Colonic mucosa (tissue), 4 donors: ENCODE data around the gene LRP1B. TPM values are rescaled to one million over a fixed set of nuclear protein-coding genes. Genes with fewer than 3 reads are reported as not detected.

Source experiments
- DNase-seq: peaks from one replicate; pipeline ENCODE4 v3.0.0-alpha.2; 2020
- H3K27ac ChIP-seq: fragments of 200-600 bp; one replicate; pipeline ENCODE4 v1.8.0; 2021
- H3K27me3 ChIP-seq: fragments of 200-600 bp; one replicate; pipeline ENCODE4 v1.8.0; 2021
- H3K36me3 ChIP-seq: fragments of 200-600 bp; one replicate; pipeline ENCODE4 v1.8.0; 2021
- H3K4me1 ChIP-seq: fragments of 200-600 bp; one replicate; pipeline ENCODE4 v1.8.0; 2021; ENCODE audit warnings: mild to moderate bottlenecking
- H3K4me3 ChIP-seq: fragments of 200-600 bp; one replicate; pipeline ENCODE4 v1.8.0; 2021
- H3K9ac ChIP-seq, 2 donors: one replicate each; pipeline ENCODE4 v1.7.0; 2013; ENCODE audit warnings: control low read depth in 2 of 2, low read depth in 2 of 2, low read length in 2 of 2
- H3K9me3 ChIP-seq: fragments of 200-600 bp; one replicate; pipeline ENCODE4 v1.8.0; 2021
- intact Hi-C: fragments of 100-400 bp; cut with DNase I; formaldehyde crosslinking; loops from one replicate; pipeline ENCODE4 v1.14.1; 2022
- total RNA-seq, 2 donors: library from RNA; stranded (reverse); fragmentation: NEBNext Ultra II Directional in 1 of 2; extraction: Animal tissue kit (Norgen Biotek cat#: 25700) in 1 of 2; gene quantifications; one replicate each; pipeline ENCODE4 v1.2.1, GENCODE V29; 2021
- TF ChIP-seq, protein P1 (sequence below): fragments of 200-600 bp; IDR thresholded peaks from one replicate; pipeline ENCODE4 v1.8.0; 2022; ENCODE audit warnings: antibody characterized with exemption, mild to moderate bottlenecking
- donor health status: healthy.
- donor health status: DM: no; HTN: no; CAD: no.
- donor health status: DM: no; HTN: no; CAD: no.

Gene LRP1B
- total RNA-seq, 2 donors from 2014 or later: 0.10 to 0.19 TPM

DNA sequence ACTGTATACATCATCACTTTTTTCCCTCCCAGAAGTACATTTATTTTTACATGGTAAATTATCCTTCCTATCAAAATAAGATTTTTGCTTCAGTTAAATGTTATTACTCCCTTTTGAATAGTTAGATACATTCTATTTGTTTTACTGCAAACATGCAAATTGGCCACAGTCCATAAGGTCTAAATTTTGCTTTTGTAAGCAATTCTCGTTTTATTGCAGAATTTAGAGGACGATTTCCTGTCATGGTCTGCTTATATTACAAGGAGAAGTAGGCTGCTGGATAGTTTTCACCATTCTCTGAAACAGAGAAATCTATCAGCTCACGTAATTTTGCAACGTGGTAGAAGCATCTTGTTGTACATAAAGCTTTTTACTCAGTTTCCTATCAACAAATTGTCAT lies 1632.5 kb downstream of the LRP1B start:
- no peak overlapping the region for H3K9ac ChIP-seq
- intact Hi-C loops: no loop called here
- H3K27ac ChIP-seq: no peak overlapping the region
- no peaks in the 10 kb centered on the region for H3K27me3 ChIP-seq
- no peaks in the 10 kb centered on the region for H3K4me1 ChIP-seq
- no peak overlapping the region for H3K4me3 ChIP-seq
- H3K9me3 ChIP-seq: no peaks in the 10 kb centered on the region
- DNase-seq: no peak
- TF ChIP-seq, protein P1, sequence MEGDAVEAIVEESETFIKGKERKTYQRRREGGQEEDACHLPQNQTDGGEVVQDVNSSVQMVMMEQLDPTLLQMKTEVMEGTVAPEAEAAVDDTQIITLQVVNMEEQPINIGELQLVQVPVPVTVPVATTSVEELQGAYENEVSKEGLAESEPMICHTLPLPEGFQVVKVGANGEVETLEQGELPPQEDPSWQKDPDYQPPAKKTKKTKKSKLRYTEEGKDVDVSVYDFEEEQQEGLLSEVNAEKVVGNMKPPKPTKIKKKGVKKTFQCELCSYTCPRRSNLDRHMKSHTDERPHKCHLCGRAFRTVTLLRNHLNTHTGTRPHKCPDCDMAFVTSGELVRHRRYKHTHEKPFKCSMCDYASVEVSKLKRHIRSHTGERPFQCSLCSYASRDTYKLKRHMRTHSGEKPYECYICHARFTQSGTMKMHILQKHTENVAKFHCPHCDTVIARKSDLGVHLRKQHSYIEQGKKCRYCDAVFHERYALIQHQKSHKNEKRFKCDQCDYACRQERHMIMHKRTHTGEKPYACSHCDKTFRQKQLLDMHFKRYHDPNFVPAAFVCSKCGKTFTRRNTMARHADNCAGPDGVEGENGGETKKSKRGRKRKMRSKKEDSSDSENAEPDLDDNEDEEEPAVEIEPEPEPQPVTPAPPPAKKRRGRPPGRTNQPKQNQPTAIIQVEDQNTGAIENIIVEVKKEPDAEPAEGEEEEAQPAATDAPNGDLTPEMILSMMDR: no peak
- no peaks in the 10 kb centered on the region for H3K36me3 ChIP-seq

DNA sequence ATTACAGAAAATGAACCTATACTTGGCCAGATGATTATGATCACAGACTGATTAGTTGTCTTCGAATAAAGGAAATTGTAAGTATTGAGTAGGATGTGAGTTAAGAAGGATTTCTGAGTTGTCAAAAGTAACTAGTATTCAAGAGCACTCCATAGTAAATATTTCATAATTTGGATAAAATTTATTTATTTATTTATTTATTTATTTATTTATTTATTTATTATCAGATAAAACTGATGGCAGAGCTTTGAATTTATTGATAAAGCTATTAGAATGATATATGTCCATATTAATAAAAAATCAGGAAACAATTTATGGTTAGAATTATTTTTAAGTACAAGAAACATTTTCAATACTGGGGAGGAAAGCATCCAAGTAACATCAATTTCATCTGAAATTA lies 1634.1 kb downstream of the LRP1B start:
- no peaks in the 10 kb centered on the region for H3K27me3 ChIP-seq
- H3K36me3 ChIP-seq: no peaks in the 10 kb centered on the region
- DNase-seq: no peak
- TF ChIP-seq, protein P1: no peak
- intact Hi-C loops: no loop called here
- H3K9me3 ChIP-seq: no peaks in the 10 kb centered on the region
- H3K27ac ChIP-seq: no peak overlapping the region
- H3K4me1 ChIP-seq: no peaks in the 10 kb centered on the region
- H3K9ac ChIP-seq: no peak overlapping the region
- H3K4me3 ChIP-seq: no peak overlapping the region

DNA sequence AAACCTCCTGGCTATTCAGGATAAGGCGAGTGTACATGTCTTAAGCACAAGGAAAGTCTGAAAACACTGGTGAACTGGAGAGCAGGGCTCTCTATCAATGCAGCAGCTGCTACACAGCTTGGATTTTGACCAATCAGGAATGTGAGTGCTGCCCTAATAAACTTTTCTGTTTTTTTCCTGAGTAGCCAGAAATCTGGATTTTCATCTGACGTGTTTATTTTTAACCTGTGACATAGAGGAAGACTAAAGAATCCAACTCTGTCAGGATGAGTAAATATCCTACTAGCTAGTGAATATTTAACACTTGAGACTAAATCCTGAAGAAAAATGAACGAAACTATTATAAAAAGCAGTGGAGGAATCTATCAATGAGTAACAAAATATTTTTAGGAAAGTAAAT lies 1638.9 kb downstream of the LRP1B start:
- Histone ChIP-seq H3K9ac (no peak overlapping the region), H3K4me3 (no peak overlapping the region), H3K36me3 (no peaks in the 10 kb centered on the region), H3K9me3 (no peaks in the 10 kb centered on the region), H3K4me1 (no peaks in the 10 kb centered on the region), H3K27me3 (no peaks in the 10 kb centered on the region), H3K27ac (no peak overlapping the region)
- intact Hi-C loops: no loop called here
- no peak for DNase-seq
- TF ChIP-seq, protein P1: no peak

DNA sequence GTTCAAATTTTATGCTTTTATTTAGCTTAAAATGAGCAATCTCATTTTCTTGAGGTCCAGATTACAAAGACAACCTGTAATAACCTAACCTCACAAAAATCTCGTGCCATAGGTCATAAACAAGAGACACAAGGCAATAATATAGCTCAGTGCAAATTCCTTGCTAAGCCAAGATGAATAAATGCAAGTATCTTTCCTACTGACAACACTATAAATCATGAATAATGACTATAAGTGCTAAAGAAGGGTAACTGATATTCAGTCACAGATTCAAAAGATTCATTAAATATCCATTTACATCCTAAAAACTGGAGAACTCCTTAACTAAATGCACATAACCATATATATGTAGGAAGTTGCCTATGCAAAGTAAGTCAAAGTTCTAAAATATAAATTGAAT lies 1641.6 kb downstream of the LRP1B start:
- Histone ChIP-seq H3K4me1 (no peaks in the 10 kb centered on the region), H3K9ac (no peak overlapping the region), H3K27me3 (no peaks in the 10 kb centered on the region), H3K27ac (no peak overlapping the region), H3K9me3 (no peaks in the 10 kb centered on the region), H3K4me3 (no peak overlapping the region), H3K36me3 (no peaks in the 10 kb centered on the region)
- no peak for DNase-seq
- TF ChIP-seq, protein P1: no peak
- intact Hi-C loops: no loop called here

DNA sequence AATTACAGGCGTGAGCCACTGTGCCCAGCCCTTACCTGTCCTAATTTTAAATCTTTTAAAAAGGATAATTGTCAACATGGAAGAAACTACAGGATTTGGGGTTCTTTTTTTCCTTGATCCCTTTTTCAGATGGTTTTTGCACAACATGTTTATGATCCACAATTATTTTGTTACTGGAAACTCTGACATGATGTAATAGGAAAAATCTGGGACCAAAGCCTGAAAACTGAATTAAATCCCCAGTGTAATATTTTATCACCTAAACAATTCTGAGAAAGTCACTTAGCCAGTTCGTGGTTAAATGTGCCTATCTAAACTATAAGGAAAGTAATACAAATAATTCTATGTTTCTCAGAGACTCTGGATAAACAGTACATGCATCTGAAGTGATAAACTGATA lies 1649.7 kb downstream of the LRP1B start:
- TF ChIP-seq, protein P1: no peak
- Histone ChIP-seq H3K27me3 (no peaks in the 10 kb centered on the region), H3K9ac (no peak overlapping the region), H3K27ac (no peak overlapping the region), H3K4me3 (no peak overlapping the region), H3K4me1 (no peaks in the 10 kb centered on the region), H3K36me3 (no peaks in the 10 kb centered on the region), H3K9me3 (no peaks in the 10 kb centered on the region)
- DNase-seq: no peak
- intact Hi-C loops: no loop called here

DNA sequence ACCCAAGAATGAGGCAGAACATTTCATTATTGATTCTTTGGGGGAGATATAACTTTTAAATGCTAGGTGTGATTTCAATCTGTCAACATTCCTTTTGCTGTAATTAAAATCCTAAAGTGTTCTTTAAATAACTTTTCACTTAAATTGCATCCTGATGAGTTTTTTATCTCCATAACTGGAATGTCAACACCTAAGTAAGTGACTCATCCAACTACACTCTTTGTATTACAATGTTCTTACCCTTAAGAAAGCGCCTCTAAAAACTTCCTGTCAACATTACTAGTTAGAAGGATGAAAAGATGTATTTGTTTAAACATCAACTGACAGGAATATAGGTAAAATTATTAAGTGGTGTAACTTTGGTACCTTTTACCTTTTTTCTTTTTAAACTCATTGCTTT lies 1657.0 kb downstream of the LRP1B start:
- DNase-seq: no peak

More for the DNA sequence above, 1657.0 kb downstream of the LRP1B start:
- Histone ChIP-seq H3K27me3 (no peaks in the 10 kb centered on the region), H3K36me3 (no peaks in the 10 kb centered on the region), H3K9ac (no peak overlapping the region), H3K27ac (no peak overlapping the region), H3K4me1 (no peaks in the 10 kb centered on the region), H3K9me3 (no peaks in the 10 kb centered on the region), H3K4me3 (no peak overlapping the region)
- intact Hi-C loops: no loop called here
- TF ChIP-seq, protein P1: no peak
